Fibroblast of gingiva (primary cell): ENCODE measurements around the gene OR2T33.
"Not testable (repeated sequence)": the region's sequence is repeated elsewhere in the genome, so short reads cannot be mapped to it uniquely, and the experiment has no call there.

Source experiments
- DNase-seq: peaks from one replicate; pipeline ENCODE4 v3.0.0-alpha.2; 2011; ENCODE audit warnings: low read depth

The OR2T33 gene

GRCh38 chr1:248277876-248278275, at the start of gene OR2T33:
TSS of gene OR2T33 (minus strand) at chr1:248277976. CDS start at chr1:248273814, 4,162 bp downstream.
- no peak for DNase-seq

DNA sequence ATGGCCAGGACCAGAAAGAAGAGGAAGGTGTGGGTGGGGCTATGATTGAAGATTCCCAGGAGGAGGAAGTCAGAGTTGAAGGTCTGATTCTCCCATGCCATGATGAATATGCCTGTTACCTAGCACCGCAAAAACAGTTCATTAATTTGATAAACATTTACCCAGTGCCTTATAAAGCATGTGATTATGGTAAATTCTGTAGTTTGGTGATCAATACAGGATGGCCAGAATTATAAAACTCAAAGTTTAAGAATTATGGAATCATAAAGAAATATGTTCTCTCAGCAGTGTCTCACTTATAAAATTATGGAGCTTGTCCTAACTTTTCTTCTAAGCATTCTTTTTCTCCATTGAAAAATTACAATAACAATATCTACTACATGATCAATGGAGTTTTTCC, 46.7 kb upstream of the OR2T33 start, which contains the start of gene OR2M7:
OR2M7 (minus strand) TSS at position 101 of the 400 bp plus-strand sequence; CDS start at position 101, 0 bp downstream.
- DNase-seq, result no peak

DNA sequence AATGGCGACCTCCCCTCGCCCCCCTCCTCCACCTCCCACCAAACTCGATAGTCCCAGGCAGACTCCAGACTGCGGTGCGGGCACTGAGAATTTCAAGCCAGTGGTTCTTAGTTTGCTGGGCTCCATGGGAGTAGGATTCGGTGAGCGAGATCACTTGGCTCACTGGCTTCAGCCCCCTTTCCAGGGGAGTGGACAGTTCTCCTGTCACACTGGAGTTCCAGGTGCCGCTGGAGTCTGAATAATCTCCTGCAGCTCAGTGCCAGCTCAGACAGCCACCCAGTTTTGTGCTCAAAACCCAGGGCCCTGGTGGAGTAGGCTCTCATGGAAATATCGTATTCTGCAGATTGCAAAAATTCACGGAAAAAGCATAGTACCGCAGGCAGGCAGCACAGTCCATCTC, 39.0 kb upstream of the OR2T33 start:
- no peak for DNase-seq

- DNase-seq, result not testable (repeated sequence)
Observed at GRCh38 chr1:248306740-248307139, 29.0 kb upstream of the OR2T33 start.

GRCh38 chr1:248306103-248306502, 28.3 kb upstream of the OR2T33 start:
- DNase-seq, result no peak

GRCh38 chr1:248305672-248306071, 27.9 kb upstream of the OR2T33 start:
- not testable (repeated sequence) for DNase-seq

GRCh38 chr1:248303324-248303723, 25.5 kb upstream of the OR2T33 start, which contains the start of gene OR2T12:
TSS of gene OR2T12 (minus strand) at chr1:248303424. CDS start at chr1:248295578, 7,846 bp downstream.
- no peak for DNase-seq

GRCh38 chr1:248288391-248288790, 10.6 kb upstream of the OR2T33 start:
- no peak for DNase-seq

DNA sequence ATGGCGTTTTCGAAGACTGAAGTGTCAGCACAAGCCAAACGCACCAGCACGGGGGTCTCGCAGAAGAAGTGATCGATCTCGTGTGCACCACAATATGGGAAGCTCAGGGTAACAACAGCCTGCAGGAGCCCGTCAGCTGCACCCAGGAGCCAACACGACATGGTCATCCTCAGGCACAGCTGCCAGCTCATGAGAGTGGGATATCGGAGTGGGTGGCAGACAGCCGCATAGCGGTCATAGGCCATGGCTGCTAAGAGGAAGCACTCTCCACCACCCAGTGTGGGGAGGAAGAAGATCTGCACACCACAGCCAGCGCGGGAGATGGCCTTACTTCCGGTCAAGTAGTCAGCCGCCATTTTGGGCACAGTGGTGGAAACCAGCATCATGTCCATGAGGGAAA, 4.6 kb downstream of the OR2T33 start:
- DNase-seq, result not testable (repeated sequence)

GRCh38 chr1:248268178-248268577, 9.6 kb downstream of the OR2T33 start:
- no peak for DNase-seq

- not testable (repeated sequence) for DNase-seq
Observed at GRCh38 chr1:248259309-248259708, 18.5 kb downstream of the OR2T33 start.

DNA sequence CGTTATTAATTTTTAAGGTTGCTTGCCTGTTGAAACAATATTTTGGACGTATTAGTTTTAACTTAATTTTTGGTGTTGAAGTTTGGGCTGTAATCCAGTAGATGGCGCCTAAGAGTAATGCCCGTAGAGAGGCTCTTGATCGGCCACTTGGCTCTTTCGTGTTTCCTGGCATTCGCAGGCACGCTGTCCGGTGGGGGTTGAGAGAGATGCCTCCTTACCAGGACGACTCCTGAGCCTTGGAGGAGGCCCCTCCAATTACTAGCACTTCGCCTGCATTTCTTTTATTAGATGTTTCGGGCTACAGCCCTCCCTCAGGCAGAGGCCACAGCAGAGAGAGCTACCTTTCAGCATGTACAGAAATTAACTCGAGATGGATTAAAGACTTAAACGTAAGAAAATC, 34.6 kb downstream of the OR2T33 start:
- no peak for DNase-seq

DNA sequence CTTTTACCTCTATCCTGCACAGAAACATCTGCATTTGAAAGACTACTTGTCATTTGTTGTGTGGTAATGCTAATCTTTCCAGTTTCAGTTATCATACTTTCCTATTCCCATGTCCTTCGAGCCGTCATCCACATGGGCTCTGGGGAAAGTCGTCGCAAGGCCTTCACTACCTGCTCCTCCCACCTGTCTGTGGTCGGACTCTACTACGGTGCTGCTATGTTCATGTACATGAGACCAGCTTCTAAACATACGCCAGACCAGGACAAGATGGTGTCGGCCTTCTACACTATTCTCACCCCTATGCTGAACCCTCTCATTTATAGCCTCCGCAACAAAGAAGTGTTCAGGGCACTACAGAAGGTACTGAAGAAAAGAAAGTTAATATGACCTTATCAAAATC, 38.3 kb downstream of the OR2T33 start:
- DNase-seq, result no peak

DNA sequence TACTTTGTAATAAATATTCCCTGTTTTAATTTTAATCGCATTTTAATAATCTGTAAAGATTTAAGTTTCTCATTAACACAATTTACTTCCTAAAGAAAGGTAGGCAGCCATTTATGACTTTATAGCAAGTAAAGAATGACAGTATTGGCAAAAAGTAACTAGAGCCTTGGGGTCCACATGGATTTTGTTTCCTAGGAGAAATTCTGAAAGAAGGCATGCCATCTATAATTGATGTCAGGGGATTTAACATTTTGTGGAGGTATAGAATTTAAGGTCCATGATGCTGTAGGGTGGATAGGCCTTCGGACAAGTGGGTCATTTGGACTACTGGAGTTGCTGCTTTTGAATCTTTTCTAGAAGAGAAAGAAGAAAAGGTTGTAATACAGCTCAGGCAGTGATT, 46.7 kb downstream of the OR2T33 start, which contains the start of gene OR2M4:
OR2M4 (plus strand) TSS at position 301 of the 400 bp plus-strand sequence. CDS start 7,512 bp downstream, outside the sequence.
- no peak for DNase-seq

- DNase-seq, result no peak
Observed at GRCh38 chr1:248229360-248229908, 48.3 kb downstream of the OR2T33 start.

DNA sequence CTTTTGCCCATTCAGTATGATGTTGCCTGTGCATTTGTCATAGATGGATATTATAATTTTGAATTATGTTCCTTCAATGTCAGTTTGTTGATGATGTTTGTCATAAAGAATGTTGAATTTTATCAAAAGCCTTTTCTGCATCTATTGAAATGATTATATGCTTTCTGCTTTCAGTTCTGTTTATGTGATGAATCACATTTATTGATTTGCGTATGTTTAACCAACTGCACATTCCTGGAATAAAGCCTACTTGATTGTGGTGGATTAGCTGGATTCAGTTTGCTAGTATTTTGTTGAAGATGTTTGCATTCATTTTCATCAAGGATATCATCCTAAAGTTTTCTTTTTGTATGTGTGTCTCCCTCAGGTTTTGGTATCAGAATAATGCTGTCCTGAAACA, 52.2 kb downstream of the OR2T33 start:
- no peak for DNase-seq
